Stimulated activated CD4-positive, alpha-beta T cell treated with anti-CD3 and anti-CD28 coated beads, Interleukin-15, amount 100 ng/mL, for 24 hours (primary cell): ENCODE data around the gene MEIS3.
"Not testable (repeated sequence)": the region's sequence is repeated elsewhere in the genome, so short reads cannot be mapped to it uniquely, and the experiment has no call there.

Experiments used
- DNase-seq: peaks from one replicate; pipeline ENCODE4 v3.0.0-alpha.2; 2020

Gene MEIS3

DNA sequence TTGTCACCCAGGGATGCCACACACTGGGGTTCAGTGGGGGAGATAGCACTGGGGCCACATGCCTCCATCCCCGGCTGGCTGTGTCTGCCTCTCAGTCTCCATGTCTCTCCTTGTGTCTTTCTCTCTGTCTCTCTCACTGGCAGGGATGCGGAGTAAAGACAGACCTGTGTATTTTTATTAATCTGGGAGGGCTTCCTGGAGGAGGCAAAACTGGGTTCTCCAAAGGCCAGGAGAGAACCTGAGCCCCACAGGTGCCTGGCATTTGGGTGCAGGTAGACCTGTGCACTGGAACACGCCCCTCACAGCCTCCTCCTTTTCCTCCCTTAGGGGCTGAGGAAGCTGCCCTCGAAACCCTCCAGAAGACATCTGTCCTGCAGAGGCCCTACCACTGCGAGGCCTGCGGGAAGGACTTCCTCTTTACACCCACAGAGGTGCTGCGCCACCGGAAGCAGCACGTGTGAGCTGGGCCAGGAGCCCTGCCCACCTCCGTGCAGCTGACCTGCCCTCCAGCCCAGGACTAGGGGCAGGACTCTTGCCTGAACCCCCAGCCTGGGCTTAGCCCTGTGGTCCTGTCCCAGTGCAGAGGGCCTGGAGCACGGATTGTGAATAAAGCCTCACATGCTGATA, 37.6 kb downstream of the MEIS3 start:
- DNase-seq, result no peak

DNA sequence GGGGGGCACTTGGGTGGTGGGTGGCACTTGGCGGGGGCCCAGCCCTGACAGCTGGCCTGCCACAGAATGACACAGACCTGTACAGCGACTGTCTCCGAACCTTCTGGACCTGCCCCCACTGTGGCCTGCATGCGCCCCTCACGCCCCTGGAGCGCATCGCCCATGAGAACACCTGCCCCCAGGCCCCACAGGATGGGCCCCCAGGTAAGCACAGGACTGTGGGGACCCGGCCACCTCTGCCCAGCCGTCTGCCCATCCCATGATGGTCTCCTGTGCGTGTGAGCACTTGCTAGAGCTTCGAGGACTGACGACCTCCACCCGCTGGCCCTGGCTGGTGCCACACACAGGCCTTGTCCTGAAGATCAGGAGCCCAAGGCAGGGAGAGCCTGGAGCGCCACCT, 38.2 kb downstream of the MEIS3 start:
- no peak for DNase-seq

DNA sequence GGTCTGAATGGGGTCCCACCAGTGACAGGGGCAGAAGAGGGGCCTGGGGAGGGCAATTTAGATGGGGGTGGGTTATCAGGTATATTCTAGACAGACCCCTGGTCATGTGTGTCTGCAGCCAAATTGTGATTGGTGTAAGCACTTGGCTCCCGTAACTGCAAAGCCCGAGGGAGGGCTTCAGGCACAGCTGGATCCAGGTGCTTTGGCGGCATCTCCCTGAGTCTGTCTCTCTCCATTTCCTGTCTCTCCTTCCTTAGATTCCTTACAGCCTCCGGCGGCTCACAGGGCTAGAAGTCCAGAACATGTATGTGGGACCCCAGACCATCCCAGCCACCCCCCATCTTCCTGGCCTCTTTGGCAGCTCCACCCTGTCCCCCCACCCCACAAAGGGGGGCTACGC, 38.8 kb downstream of the MEIS3 start:
- no peak for DNase-seq

DNA sequence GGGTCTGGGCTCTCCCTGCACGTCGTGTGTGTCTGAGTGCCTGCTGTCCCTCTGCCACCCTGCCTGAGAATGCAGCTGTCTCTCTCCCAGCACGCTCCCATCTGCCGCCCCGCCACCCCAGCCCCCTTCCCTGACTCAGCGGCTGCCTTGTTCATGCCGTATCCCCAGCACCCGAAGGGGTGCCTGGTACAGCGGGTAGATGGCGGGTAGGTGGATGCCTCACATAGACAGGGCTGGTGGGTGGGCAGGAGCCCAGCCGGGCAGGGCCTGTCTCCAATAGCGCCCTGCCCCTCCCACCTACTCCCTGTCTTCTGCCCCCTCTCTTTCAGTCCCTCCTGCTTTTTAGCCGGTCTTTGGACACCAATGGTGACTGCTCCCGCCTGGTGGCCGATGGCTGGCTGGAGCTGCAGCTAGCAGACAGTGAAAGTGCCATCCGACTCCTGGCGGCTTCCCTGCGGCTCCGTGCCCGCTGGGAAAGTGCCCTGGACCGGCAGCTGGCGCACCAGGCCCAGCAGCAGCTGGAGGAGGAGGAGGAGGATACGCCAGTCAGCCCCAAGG, 39.9 kb downstream of the MEIS3 start:
- DNase-seq, result no peak

DNA sequence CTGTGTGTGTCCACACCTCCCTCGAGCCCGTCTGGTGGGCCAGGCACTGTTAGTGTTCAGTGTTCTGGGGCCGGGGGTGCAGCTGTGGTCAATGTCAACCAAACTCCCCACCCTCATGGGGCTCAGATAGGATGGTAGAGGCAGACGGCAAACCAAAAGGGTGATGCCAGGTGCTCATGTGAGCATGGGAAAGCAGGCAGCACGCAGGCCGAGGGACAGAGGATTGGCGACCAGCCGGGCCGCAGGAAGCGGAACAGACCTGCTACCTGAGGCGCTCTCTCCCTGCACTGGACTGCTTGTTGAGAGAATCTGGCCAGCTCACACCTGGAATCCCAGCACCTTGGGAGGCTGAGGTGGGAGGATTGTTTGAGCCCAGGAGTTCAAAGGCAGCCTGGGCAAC, 41.1 kb downstream of the MEIS3 start:
- DNase-seq, result no peak

DNA sequence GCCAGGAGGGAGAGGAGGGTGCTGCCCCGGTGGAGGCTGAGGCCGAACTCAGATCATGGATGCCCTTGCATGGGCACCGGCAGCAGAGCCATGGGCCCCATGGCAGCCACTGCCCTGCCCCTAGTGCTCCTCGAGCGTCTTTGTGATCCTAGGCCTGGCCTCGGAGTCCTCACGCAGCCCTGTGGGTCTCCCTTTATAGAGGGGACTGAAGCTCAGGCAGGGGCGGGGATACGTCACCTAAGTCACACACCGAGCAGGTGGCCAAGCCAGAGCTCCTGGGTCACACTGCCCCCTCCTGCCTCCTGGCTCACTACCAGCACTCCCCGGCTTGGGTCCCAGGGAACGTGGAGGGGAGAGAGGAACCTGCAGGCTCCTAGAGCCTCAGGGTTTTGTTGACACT, 41.5 kb downstream of the MEIS3 start:
- no peak for DNase-seq

DNA sequence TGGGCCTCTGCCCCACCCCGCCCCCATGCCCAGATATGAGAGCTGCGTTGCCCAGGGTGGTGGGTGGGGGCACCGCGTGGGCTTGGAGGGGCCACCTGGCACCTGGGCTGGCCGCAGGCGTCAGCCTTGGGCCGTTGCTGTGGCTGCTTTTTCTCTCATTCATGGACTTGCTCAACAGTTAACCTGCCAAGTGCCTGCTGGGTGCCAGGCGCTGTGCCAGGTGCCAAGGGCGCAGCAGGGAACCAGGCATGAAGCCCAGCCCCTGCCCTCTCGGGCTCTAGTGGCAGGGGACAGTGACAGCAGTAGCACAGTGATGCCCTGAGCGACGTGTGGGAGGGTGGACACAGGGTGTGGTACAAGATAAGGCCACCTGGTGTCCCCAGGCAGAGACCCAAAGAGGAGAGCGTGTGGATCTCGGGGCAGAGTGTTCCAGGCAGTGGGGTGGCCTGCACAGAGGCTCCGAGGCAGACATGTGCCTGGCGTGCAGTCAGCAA, 42.1 kb downstream of the MEIS3 start:
- DNase-seq, result no peak

DNA sequence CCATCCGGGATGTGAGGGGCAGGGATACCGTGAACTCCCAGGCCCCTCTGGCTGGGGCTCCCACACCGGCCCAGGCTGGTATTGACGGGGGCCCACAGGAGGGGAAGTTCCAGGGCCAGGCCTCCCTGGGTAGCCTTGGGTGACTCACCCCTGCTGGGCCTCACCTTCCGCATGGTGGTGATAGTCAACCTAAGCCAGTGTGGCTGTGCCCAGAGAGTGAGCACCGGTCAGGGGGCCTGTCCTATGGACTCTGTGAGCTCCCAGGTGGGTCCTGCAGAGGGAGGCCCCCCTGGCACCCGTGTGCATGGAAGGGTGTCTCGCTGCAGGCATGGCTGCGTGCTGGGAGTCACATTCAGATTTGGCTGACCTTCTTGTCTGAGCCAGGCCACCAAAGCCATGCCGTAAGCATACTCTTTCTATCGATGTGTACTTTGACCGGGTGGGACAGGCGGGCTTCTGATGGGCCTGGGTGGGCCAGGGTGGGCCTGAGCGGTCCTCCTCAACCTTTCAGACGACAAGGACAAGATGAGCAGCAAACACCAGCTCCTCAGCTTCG, 42.7 kb downstream of the MEIS3 start:
- no peak for DNase-seq

DNA sequence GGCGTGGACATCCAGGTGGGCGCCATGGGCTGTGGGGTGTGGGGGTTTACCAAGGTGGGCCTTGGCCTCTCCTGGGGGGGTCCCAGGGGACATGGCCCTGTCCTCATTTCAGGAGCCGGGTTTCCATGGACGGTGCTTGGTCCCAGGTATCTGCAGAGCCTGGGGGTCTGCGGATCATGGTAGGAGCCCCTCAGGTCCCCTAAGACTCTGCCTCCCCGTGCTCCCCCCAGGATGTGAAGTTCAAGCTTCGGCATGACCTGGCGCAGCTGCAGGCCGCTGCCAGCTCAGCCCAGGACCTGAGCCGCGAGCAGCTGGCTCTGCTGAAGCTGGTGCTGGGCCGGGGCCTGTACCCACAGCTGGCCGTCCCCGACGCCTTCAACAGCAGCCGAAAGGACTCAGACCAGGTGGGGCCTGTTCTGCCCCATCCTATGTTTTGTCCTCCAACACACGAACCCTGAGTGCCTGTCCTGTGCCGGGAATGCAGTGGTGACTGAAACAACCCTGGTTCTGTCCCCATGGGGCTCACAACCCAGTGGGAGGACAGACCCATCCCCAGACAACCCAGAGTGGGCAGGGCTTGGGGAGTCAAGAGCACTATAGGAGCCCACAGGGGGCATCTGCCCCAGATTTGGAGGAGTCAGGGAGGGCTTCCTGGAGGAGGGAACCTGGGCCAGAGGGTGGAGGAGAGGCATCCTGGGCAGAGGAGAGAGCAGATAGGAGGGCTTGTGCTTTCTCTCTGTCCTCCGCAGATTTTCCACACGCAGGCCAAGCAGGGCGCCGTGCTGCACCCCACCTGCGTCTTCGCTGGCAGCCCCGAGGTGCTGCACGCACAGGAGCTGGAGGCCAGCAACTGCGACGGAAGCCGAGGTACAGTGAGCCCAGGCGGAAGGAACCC, 43.4 kb downstream of the MEIS3 start:
- no peak for DNase-seq

DNA sequence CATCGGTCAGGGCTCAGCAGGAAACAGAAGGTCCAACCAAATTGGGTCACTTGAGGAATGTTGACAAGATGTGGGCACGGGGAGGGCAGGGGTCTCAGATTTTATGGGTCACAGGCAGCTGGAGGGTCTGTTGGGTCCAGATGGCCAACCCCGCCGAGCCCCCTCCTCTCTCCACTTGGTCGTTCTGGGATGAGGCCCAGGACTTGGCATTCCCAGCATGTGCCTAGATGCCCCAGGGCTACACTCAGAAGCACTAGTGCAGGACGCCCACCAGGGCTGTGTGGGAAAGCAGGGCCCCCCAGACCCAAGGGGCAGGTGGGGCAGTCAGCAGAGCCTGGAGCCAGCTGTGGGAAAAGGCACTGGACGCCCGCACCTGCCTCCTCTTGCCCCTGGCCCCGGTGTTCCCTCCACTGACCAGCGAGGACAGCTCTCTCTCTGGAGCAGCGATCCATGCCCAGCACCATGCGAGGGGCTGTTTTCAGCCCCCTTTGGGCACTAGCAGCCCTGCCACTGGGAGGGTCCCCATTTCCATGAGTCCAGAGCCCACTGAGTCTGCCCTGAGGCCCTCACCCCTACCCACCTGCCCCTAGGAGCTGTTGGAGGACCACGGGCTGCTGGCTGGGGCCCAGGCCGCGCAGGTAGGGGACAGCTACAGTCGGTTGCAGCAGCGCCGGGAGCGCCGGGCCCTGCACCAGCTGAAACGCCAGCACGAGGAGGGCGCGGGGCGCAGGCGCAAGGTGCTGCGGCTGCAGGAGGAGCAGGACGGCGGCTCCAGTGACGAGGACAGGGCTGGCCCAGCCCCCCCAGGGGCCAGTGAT, 44.2 kb downstream of the MEIS3 start:
- DNase-seq, result no peak

DNA sequence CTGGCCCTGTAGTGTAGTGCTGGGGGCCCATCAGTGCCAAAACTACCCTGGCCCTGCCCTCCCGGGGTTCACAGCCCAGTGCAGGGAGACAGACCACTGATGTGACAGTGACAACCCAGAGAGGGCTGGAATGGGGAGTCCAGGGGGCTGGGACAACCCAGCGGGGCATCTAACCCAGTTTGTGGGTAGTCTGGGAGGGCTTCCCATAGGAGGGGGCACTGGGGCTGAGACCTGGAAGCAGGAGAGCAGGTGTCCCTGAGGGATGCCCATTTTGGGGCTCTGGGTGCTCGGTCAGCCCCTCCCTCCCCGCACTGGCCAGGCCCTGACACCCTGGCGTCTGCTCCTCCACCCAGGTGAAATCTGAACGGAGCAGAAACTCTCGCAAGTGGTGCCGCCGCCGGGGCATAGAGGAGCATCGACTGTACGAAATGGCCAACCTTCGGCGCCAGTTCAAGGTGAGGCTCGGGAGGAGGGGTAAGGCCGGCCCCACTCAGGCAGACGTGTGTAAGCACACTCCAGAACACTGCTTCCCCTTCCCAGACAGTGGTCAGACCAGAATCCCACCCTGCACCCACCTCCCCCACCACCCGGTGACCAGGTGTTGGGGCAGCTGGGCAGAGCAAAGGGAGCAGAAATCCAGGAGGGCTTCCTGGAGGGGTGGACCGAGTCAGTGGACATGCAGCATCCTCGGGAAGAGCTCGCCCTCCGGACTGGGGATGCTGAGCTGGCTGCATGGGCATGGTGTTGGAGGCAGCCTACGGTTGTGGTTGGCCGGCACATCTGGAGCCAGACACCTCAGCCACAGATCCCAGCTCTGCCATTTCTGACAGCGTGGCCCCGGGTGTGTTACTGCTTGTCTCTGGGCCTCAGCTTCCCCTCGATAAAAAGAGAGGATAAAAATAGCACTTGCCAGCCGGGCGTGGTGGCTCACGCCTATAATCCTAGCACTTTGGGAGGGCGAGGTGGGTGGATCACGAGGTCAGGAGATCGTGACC, 45.8 kb downstream of the MEIS3 start:
- DNase-seq, result no peak

DNA sequence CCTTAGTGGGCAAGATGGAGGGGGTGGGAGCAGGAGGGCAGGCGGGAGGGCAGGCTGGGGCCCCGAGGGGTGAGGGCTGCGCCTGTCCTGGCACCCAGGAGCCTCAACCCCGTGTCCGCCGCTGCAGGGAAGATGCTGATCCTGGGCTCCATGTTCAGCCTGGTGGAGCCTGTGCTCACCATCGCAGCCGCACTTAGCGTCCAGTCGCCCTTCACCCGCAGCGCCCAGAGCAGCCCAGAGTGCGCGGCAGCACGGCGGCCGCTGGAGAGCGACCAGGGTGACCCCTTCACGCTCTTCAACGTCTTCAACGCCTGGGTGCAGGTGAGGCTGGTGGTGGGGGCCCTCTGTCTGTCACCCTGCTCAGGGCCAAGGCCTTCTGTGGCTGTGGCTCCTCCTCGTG, 46.7 kb downstream of the MEIS3 start:
- DNase-seq, result no peak

DNA sequence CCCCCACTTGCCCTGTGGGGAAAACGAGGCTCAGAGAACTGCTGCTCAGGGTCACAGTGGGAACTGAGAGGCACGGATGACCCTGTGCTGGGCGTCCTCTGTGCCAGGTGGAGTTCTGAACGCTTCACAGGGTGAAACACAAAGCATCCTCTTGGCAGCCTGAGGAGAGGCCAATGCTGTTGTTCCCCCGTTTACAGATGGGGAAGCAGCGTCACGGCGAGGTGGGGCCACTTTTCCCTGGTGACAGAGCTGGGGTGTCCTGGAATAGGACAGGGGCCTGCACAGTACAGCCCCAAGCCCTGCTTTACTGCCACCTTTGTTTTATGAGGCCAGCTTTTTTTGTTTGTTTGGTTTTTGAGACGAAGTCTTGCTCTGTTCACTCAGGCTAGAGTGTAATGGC, 48.1 kb downstream of the MEIS3 start:
- DNase-seq, result no peak

DNA sequence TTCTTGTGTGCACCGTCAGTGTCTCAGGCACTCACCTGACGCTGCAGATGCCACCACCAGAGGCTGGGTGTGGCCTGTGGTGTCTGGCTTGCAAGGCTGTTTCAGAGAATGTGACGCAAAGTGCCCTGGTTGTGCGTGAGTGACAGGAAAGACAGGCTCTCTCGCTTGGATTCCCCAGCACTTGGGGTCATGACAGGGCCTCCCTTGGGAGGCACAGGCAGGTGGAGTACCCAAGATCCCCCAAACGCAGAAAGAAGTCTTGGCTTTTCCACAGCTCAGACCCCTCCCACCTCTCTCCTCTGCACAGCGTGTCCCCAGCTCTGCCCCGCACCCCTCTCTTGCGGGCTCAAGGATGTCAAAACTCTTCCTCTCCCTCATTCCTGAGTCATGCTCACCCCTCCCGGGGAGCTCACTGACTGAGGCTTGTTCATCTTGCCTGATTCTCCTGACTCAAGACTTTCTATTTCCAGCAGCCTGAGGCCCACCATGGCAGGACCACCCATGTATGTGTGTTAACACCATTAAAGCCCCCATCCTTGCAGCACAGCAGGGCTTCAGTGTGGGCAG, 49.2 kb downstream of the MEIS3 start:
- no peak for DNase-seq

DNA sequence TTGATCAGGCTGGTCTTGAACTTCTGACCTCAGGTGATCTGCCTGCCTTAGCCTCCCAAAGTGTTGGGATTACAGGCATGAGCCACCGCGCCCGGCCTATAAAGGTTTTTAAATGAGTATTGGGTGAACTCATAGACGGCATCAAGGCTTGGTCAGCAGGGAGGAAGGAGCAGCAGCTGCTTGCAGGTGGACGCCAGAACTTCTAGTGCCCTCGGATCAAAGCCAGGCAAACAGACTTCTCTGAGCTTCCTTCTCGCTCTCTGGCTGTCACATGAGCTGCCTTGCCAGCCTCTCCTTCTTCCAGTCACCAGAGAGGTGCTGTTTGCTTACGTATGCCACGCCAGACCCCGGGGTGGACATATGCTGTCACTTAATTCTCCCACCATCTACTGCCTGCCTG, 53.9 kb downstream of the MEIS3 start:
- DNase-seq, result not testable (repeated sequence)

DNA sequence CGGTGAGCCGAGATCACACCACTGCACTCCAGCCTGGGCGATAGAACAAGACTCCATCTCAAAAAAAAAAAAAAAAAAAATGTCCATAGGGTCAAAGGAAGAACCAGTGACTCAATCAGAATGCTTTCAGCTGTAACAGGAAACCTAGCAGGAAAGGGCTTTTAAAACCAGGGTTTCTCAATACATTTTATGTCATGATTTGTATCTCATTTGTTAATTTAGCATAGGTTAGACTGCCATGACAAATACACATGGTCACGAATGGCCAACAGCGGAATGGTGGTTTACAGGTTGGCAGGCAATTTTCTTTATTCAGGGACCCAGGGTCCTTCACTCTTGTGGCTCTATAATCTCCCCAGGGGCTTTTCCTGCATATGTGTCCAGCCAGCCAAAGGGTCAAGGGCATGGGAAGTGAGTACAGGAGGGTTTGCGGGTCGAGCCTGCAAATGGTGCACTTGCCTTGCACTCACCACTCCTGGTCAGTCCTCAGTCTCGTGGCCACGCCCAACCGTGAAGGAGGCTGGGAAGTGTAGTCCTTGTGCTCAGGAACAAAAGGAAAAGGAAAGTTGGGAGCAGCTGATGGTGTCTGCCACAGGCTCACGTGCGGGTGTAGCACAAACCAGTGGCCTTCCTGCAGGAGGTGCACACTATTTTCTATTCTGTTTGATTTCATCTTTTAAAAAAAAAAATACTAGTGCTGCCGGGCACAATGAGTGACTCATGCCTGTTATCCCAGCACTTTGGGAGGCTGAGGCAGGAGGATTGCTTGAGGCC, 55.4 kb downstream of the MEIS3 start:
- no peak for DNase-seq

DNA sequence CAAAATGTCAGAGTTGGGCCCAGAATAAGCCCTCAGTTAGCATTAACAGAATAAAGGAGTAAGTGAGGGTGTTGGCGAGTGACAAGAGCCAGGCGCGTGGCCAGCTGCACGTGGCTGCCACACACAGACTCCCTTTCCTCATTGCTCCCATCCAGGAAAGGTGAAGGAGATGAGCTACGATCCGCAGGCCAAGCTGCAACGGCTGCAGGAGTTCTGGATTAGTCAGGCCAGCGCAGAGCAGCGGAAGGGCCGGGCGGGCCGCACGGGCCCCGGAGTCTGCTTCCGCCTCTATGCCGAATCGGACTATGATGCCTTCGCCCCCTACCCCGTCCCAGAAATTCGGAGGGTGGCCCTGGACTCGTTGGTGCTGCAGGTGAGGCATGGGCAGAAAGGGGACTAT, 57.0 kb downstream of the MEIS3 start:
- no peak for DNase-seq

DNA sequence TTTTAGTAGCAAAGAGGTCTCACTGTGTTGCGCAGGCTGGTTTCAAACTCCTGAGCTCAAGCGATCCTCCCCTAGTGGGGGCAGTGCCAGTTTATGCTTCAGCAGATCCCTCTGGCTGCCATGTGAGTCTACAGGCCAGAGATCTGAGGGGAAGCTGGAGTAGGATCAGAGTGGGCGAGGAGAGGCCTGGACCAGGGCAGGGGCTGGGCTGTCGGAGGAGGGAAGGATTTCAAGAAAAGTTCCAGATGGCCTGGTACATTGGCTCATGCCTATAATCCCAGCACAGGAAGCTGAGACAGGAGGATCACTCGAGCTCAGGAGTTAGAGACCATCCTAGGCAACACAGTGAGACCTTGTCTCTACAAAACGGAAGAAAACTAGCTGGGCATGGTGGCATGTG, 60.4 kb downstream of the MEIS3 start:
- DNase-seq, result no peak

DNA sequence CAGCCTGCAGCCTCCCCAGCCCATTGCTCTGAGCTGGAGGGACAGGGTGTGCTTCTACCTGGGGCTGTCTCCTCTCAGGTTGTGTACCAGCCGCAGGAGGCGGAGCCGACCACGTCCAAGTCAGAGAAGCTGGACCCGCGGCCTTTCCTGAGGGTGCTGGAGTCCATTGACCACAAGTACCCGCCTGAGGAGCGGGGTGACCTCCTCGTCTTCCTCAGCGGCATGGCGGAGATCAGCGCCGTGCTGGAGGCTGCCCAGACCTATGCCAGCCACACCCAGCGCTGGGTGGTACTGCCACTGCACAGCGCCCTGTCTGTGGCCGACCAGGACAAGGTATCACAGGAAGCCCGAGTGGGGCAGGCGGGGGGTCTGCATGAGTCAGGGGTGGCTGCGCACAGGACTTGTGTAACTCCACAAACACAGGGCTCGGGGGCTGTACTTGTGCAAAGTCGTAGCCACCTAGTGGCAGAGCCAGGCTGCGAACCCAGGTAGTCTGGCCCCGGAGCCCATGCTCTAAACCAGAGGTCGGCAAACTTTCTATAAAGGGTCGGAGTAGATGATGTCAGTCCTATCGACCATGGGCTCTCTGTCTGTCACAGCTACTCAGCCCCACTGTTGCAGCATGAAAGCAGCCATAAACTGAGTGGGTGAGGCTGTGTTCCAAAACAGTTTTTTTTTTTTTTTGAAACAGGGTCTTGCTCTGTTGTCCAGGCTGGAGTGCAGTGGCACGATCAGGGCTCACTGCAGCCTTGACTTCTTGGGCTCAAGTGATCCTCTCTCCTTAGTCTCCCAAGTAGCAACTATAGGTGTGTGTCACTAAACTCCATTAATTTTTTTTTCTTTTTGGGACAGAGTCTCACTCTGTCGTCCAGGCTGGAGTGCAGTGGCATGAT, 61.3 kb downstream of the MEIS3 start:
- no peak for DNase-seq
